ENCODE results near the gene SCP2.
A peak's percentile ranks its signal among the peaks of the same experiment; 100 is the strongest.

Gene SCP2

DNA sequence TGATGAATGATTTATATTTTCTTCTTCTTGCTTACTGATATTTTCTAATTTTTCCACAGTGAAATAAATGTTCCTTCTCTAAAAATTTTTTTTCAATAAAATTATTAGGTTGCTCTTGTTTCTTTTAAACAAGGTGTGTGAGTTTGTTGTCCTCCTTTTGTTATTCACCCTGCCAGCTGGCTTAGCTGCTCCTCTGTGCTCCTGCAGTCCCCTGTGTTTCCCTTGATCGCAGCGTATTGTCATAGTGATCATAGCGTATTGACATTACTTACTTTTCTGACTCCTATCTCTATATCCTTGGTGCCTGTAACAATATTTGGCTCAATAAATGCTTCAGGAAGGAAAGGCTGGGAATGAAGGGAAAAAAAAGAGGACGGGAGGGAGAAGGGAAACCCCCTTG lies 110.1 kb downstream of the SCP2 start:
- no peak for DNase-seq (ENCODE audit: low spot score)

DNA sequence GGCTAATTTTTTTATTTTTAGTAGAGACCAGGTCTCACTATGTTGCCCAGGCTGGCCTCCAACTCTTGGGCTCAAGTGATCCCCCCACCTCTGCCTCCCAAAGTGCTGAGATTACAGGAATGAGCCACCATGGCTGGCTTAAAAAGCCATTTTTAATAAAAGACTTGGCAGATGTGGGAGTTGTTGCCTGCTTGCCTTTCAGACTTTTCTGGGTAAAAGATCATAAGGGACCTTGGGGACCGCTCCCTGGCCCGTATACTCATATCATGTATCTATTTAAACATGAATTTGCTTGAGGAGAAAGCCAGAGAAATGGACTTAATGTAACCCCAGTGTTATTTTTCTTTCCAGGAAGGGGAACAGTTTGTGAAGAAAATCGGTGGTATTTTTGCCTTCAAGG lies 111.5 kb downstream of the SCP2 start:
- no peak for DNase-seq (ENCODE audit: low spot score)

DNA sequence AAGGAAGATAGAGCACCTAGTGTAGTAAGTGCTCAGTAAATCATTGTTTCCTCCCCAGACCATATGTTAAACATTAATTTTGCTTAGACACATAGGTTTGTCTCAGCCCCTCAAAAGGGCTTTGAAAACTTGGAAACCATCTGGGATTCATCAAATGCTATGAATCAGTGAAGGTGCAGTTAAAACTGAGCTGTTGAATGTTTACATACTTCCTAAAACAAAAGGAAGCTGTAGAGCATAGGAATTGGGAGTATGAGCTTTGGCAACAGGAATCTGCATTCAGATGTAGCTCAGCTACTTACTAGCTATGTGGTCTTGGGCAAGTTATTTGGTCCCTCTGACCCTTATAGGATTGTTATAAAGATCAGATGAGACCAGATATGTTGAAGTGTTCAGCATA lies 116.2 kb downstream of the SCP2 start:
- DNase-seq (ENCODE audit: low spot score), result no peak

DNA sequence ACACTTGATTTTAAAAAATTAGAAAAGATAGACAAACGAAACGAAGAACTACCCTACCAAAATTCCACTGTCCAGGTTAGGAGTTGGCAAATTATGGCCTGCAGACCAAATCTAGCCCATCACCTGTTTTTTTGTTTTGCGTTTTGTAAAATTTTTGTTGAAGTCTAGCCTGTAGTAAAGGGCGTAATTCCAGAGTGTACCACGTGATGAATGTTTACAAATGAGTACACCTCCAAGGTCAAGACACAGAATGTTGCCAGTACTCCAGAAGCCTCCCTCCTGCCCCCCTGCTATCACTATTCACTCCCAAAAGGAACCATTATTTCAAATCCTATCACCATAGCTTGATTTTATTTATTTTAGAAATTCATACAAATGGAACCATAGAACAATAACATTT lies 117.8 kb downstream of the SCP2 start:
- DNase-seq (ENCODE audit: low spot score), result no peak

DNA sequence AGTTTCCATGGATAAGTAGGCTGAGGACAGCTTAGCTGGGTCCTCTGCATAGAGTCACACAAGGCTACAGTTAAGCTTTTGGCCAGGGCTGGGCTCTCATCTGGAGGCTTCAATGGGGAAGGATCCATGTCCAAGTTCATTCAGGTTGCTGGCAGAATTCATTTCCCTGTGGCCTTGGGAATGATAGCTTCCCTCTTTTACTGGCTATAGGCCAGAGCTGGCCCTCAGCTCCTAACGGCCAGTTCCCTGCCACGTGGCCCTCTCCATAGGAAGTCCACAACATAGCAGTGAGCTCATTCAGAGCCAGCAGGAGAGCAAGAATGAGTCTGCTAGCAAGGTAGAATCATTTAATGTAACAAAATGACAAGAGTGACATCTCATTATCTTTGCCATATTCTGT lies 119.9 kb downstream of the SCP2 start:
- DNase-seq (ENCODE audit: low spot score), result peak; percentile 8

DNA sequence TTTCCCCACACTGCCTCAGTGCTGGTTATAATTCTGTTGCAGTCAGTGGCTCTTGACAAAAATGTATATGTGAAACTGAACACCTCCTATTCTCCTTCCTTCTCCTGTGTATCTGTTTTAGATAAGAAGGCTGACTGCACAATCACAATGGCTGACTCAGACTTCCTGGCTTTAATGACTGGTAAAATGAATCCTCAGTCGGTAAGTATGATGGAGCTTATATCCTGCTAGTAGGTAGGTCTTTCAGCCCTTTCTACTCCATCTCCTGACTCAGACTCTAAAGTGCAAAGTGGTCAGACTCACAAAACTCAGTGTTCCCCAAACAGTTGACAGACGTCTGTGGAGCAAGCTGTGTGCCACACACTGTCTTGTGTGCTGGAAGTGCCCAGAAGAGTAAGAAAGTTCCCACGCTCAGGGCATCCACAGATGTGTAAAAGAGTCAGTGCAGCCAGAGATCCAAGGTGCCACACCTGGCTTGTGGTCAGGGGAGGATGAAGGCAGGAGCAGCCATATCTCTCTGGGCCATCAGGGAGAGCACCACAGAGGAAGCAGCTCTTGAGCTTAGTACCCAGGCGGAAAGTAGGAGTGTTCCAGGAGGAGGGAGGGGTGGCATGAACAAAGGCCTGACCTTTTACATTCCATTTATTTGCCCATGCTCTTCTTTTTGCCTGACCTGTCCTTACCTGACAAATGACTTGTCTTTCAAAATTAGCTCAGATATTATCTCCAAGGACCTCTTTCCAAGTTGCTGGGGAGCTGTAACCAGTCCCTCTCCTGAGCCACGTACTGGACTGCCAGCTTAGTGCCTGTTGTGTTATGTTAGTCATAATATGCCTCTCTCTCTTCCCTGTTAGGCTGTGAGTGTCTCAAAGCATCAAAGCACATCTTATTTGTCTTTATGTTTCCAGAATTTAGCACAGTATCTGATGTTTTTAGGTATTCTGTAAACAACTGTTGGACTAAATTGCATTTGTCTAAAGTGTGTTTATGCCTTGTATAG lies 121.0 kb downstream of the SCP2 start:
- DNase-seq (ENCODE audit: low spot score), result peak; percentile 62

DNA sequence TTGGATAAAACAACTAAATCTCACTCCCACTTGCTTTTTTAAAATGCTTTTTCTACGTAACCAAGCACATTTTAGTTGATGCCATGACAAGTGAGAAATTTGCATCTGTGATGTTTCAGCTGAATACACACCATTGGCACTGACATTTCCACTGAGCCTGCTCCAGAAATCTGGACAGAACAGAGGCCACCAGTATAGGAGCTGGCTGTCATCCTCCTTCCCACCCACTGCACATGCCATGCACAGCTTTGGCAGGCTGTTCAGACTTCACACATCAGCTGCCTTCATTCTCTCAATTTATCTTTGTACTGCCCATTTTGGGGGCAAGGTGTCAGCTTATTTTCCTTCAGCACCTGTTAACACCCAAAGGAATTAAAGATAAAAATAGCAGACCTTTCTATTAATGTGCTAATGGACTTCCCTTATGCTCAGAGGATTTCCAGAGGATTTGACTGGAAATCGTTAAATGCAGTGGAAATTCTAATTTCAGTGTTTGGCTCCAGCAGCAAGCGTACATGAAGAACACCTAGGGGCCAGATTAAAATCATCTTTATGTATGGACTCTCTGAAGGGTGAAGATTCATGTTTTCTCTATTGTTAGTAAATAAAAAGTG lies 122.0 kb downstream of the SCP2 start:
- no peak for DNase-seq (ENCODE audit: low spot score)

DNA sequence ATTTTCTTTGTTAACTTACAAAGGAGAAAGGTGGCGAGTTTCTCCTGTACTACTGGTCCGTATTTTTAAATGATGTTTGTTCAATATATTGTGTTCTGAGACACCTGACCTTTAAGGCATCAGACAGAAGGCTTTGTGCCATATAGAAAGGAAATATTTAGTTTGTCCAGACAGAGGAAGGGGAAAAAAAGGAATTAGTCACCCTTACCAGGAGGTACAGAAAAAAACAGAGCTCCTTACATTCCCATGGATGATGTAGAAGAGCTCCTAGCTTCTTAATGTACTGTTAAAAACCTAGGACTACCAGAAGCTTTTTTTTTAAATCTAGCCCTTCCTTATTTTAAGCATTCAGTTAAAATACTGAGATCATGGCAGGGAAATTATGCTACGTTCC lies 122.5 kb downstream of the SCP2 start:
- no peak for DNase-seq (ENCODE audit: low spot score)

DNA sequence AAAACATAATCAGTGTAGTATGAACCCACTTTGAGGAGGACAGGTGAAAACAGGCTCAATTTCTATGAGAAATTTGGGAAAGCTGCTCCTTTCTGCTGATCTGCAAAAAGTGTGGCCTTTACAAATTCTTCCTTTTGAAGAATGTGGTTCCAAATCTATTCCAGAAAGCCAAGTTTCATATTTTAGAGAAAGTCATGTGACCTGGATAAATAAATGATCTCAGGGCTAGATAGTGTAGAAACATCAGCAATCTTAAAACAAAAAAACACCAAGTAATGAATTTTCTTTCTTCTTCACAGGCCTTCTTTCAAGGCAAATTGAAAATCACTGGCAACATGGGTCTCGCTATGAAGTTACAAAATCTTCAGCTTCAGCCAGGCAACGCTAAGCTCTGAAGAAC lies 123.2 kb downstream of the SCP2 start:
- DNase-seq (ENCODE audit: low spot score), result no peak

DNA sequence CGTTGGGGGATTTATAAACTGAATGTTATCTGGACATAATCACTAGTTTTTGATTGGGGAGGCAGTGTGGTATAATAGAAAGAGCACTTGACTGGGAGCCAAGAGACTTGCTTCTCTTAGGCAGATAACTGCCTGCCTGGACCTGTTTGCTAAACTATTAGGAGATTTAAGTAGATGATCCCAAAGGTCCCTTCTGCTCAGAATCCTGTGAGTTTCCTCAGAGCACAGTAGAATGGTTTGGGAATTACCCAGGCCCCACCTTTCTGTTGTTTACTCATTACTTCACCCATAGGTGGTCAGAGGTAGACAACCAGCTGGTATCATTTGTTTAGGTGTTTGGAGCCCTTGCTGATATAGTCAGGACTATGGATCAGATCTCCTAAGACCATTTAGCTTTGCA lies 124.6 kb downstream of the SCP2 start:
- DNase-seq (ENCODE audit: low spot score), result no peak

DNA sequence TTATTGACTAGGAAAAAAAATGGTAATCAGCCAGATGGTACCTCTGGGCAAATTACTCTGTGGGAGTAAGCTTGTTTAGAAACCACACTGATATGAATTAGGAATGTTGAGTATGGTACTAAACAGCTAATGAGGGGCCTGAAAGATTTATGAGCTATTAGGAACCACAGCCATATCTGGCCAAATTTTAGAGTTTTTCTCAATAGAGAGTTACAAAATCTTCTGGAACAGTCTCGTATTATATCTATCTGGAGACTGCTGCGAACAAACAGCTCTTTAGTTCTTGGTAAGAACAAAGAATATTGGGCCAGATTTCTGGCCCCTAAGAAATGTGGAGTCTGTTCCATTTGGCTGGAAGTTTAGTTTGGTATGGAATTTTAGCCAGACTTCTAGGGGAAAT lies 130.1 kb downstream of the SCP2 start:
- DNase-seq (ENCODE audit: low spot score), result no peak

DNA sequence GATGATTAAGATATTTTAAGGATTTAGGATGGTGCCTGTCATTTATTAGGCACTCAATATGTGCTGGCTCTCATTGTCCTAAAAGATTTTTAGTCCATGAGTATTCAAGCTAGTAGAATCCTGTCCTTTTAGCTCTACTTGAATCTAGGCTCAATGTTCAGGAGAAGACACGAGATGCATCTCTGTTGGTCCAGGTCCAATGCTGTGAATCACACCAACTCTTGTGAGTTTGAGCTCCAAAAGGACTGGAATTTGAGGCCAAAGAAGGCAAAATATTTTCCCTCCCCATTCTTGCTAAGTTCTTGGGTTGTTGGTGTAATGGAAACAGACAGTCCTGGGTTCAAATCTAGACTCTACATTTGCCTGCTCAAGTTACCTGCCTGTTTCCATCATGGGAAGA lies 133.5 kb downstream of the SCP2 start:
- no peak for DNase-seq (ENCODE audit: low spot score)

DNA sequence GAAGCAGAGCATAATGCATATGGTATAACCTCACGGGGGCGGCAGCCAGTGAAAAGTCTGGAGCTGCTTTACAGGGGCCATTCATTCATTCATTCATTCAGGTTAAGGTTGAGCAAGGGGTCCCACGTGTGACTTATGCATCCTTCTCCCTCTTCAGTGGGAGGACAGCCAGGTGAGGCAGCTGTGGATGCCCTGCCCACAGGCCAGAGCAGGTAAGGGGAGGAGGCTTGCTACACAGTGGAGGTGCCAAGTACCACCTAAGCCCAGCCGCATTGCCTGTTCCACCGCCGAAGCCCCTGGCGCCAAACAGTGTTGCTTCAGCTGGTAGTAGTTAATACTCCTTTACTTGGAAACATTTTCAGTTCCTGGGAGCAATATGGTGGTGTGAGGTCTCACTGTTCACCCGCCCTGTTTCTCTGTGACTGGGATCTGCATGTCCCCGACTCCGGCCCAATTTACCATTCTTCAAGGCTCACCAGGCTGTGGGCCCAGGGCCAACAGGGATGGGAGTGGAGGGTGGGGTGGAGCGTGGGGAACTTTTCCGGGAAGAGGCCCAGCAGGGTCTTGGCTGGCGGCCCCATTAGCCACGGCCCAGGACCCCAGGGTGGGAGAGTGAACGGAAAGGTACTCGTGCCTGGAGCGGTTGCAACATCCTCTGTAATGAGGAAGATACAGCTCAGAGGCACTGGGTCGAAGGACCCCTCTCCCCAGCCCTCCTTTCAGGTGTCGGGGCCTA lies 134.2 kb downstream of the SCP2 start:
- no peak for DNase-seq (ENCODE audit: low spot score)

DNA sequence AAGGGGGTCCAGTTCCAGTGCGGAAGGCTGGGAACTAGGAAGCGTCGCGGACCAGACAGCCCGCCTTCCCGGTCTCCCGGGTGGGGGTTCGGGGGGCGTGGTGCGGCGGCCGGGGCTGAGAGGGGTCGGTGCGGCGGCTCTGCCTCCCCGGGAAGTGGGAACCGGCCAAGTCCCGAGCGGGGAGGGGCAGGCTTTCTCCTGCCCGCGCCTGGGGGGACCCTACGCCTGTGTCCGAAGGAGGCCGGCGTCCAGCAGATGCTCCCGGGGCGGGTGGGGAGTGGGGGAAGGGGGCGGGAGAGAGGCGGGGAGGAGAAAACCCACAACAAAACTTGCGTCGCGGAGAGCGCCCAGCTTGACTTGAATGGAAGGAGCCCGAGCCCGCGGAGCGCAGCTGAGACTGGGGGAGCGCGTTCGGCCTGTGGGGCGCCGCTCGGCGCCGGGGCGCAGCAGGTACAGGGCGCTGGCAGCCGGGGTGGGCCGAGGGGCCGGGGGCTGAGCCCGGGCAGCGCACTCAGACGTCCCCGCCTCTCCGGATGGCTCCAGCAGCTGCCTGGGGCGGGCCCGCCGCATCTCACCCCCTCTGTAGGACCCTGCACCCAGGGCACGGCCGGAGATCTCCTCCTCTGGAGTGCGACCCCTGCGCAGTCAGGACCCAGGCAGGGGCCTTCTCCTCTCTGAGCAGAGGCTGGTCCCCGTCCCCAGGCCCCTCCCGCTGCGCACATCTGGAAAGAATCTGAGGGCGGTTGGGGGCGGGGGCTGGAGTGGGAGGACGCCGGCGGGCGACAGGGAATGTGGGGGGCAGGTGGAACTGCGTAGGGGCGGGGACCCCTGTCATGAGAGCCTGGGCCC lies 135.0 kb downstream of the SCP2 start, which contains the start of gene PODN:
TSS of gene PODN (plus strand) at position 355 of the 849 bp plus-strand sequence. CDS start 7,643 bp downstream, outside the sequence.
- no peak for DNase-seq (ENCODE audit: low spot score)

DNA sequence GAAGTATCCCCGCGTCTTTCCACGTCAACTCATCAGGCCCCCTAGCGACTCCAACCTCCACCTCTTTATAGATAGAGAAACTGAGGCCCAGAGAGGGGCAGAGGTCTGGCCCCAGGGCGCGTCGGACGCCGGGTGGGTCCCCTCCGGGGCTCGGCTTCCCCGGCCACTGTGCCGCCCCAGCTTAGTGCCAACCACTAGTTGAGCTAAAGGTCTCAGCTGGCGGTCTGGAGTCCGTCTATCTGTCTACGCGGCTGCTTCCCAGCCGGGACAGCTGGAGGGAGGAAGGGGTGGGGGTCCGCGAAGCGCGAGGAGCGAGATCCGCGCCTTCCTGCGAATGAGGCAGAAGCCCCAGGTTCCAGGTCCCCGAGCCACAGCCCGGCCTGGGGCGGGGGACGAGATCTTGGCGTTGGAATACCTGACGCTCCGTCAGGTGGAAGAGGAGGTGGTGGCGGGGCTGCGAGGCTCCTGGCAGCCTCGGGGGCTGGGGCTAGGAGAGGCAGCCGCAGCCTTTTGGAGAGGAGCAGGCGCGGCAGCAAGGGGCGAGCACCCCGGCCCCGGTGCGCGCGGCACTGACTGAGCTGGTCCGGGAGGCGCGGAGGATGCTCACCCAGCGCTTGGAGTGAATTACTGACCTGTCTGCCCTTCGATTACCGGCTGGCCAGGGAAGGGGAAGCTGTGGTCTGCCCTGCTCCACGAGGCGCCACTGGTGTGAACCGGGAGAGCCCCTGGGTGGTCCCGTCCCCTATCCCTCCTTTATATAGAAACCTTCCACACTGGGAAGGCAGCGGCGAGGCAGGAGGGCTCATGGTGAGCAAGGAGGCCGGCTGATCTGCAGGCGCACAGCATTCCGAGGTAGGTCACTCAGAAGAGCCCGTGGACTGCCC lies 135.9 kb downstream of the SCP2 start:
- no peak for DNase-seq (ENCODE audit: low spot score)

DNA sequence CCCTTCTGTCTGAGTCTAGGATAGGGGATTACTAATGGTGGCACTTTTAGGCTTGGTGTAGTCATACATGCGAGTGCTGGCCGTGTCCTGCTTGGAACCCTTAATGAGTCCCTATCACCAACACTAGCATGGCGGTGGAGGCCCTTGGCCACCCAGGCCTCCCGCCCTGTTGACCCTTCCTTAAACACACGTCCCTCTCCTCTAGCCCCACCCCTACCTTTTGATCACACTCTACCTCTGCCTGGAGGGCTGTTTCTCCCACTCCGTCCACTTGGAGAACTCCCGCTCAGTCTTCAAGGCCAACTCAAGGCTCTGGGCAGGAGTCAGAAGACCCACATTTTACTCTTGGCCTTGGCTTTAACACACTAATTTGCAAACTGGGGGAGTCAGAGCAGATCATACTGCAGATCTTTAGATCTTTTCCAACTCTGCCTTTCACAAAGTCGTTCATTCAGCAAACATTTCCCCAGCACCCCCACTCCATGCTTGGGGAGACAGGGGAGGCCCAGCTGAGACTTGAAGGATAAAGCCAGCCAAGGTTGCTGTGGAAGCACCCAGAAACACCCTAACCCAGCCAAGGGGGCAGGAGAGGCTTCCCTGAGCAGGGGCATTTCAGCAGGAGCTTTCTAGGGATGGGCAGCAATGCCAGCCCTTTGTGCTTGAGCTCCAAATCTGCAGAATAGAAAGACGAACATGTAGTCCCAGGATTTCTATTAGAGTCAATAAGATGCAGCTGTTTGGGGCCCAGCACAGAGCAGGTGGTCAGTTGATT lies 136.9 kb downstream of the SCP2 start:
- DNase-seq (ENCODE audit: low spot score), result no peak

DNA sequence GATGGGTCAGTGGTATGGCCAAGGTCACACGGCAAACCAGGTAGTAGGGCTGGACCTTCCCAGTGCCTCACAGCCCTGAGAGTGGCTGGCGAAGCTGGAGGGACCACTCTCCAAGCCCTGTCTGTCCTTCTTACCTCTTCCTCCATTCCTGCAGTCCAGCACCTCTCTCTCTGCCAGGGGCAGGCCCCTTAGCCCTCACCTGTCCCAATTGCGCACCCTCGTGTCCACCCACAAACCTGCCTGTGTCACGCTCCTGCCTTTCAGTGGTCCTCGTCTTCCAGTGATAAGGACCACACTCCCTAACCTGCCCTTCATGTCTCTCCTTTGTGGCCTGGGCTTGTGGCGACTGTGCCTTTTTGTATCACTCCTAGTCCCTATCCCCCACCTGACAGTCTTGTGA lies 138.3 kb downstream of the SCP2 start:
- no peak for DNase-seq (ENCODE audit: low spot score)

DNA sequence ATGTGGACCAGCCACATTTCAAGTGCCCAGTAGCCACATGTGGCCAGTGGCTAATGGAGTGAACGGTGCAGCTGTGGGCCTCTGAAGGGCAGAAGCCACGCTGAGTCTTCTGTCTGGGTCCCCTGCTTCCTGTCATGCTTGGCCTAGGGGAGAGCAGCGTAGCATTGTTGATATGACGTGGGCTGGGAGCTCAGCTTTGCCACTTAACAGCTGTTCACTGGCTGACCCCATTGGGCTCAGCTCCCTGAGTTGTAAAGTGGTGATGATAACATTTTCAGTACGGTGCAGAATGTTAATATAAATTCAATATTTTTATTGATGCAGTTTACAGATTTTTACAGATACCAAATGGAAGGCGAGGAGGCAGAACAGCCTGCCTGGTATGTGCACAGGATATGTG lies 139.4 kb downstream of the SCP2 start:
- DNase-seq (ENCODE audit: low spot score), result no peak

DNA sequence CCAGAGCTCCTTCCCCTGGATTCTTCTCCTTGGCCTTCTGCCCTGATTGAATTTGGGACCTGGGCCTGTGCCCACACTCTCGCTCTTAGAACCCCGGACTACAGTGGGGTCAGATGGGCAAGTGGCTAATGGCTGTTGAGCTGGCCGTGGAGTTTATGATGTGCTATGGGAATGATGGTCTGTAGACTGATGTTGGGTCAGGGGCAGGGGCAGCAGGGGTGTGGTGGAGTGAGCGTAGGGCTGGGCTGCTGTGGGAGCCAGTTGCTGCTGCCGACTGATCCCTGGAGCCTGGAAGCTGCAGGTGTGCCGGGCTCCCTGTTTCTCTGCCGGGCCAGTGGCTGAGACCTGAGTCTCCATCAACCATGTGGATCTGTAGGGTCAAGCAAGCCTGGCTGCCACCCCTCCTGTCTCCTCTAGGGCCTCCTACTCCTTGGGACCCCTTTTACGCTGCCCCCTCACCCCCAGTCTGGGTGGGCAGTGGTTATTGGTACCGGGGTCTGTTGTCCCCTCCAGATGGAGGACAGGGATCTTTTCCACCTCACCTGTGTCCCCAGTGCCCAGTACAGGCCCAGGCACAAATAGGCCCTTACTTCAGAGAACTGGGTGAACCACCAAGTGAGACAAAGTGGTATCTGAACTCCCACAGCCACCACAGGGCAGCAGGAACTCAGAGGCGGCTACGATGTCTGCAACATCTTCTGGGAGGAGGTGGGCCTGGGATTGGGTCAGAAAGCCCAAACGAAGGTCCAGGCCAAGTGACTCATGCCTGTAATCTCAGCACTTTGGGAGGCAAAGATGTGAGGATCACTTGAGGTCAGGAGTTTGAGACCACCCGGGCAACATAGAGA lies 140.0 kb downstream of the SCP2 start:
- DNase-seq (ENCODE audit: low spot score), result no peak
